ENCODE results near the gene PECR.

- TF ChIP-seq POLR2AphosphoS5 (IDR thresholded peaks at IDR 0.05; ENCODE audit: borderline replicate concordance, low read depth, low read length) (no peak), FOXP2 (optimal IDR thresholded peaks at IDR 0.05; ENCODE audit: control extremely low read depth, extremely low read length, insufficient read depth) (no peak), EZH2 (IDR thresholded peaks at IDR 0.05) (no peak)
Observed at GRCh38 chr2:215997219-215997618, 84.4 kb downstream of the PECR start.
